ENCODE results near the gene MYL3. TPM values are rescaled to one million over a fixed set of nuclear protein-coding genes. Genes with fewer than 3 reads are reported as not detected.

MYL3 gene
- total and polyA plus RNA-seq, 2 experiments from 2014 or later, result not detected

- Histone ChIP-seq H3K9me2 (ENCODE audit: insufficient read depth) (no peaks in the 10 kb centered on the region), H2AFZ (no peak overlapping the region)
- H3K27ac Mint-ChIP-seq, result no peak overlapping the region
Observed at GRCh38 chr3:46901591-46902187, 38.4 kb upstream of the MYL3 start.

GRCh38 chr3:46901061-46901460 lies 37.8 kb upstream of the MYL3 start:
- ATAC-seq (no peak), DNase-seq (ENCODE audit: low spot score) (no peak)
- Histone ChIP-seq H4K20me1 (replicated peaks; ENCODE audit: insufficient read depth) (0 out of 2 replicates have a peak, but pooled peaks cover 3% of the 10 kb centered on the region), H3K79me2 (replicated peaks; ENCODE audit: insufficient read depth) (no peaks in the 10 kb centered on the region), H3K36me3 (ENCODE audit: insufficient read depth) (no peaks in the 10 kb centered on the region), H3K4me3 (no peak overlapping the region), H3K9me2 (ENCODE audit: insufficient read depth) (no peaks in the 10 kb centered on the region), H3K27ac (ENCODE audit: low read depth) (no peak overlapping the region), H3K4me1 (ENCODE audit: insufficient read depth) (no peaks in the 10 kb centered on the region), H3K4me2 (no peak overlapping the region), H3K27me3 (ENCODE audit: insufficient read depth) (peaks cover 17% of the 10 kb centered on the region), H3F3A (replicated peaks; ENCODE audit: low read depth) (no peaks in the 10 kb centered on the region), H2AFZ (no peak overlapping the region)
- Mint-ChIP-seq H3K36me3 (ENCODE audit: low read depth) (no peaks in the 10 kb centered on the region), H3K9me3 (no peaks in the 10 kb centered on the region), H3K4me3 (no peak overlapping the region), H3K4me1 (peaks cover 8% of the 10 kb centered on the region; the same call in 2 of the 3 replicates), H3K27ac (no peak overlapping the region), H3K27me3 (ENCODE audit: insufficient read depth, low read depth, poor library complexity) (peaks cover 23% of the 10 kb centered on the region)
- TF ChIP-seq EZH2phosphoT487 (IDR thresholded peaks at IDR 0.05; ENCODE audit: unreplicated experiment) (no peak), ZNF462 (CRISPR knock-in tag; IDR thresholded peaks at IDR 0.05) (no peak), CREB1 (CRISPR knock-in tag; IDR thresholded peaks at IDR 0.05; ENCODE audit: low read depth) (no peak), STAT1 (IDR thresholded peaks at IDR 0.05; ENCODE audit: unreplicated experiment) (no peak), ZNF331 (CRISPR knock-in tag; IDR thresholded peaks at IDR 0.05; ENCODE audit: low read depth) (no peak)

More at GRCh38 chr3:46901591-46902187, 38.4 kb upstream of the MYL3 start:
- Histone ChIP-seq H4K20me1 (replicated peaks; ENCODE audit: insufficient read depth) (0 out of 2 replicates have a peak, but pooled peaks cover 3% of the 10 kb centered on the region), H3K4me2 (no peak overlapping the region), H3K36me3 (ENCODE audit: insufficient read depth) (no peaks in the 10 kb centered on the region), H3K27ac (ENCODE audit: low read depth) (no peak overlapping the region), H3K79me2 (replicated peaks; ENCODE audit: insufficient read depth) (no peaks in the 10 kb centered on the region), H3K27me3 (ENCODE audit: insufficient read depth) (peaks cover 17% of the 10 kb centered on the region), H3K4me1 (ENCODE audit: insufficient read depth) (no peaks in the 10 kb centered on the region), H3K4me3 (no peak overlapping the region), H3F3A (replicated peaks; ENCODE audit: low read depth) (no peaks in the 10 kb centered on the region)
- no peak for ATAC-seq
- H3K9me3 Mint-ChIP-seq, result no peaks in the 10 kb centered on the region
- no peaks in the 10 kb centered on the region for H3K36me3 Mint-ChIP-seq (ENCODE audit: low read depth)
- H3K27me3 Mint-ChIP-seq (ENCODE audit: insufficient read depth, low read depth, poor library complexity), result peaks cover 23% of the 10 kb centered on the region
- DNase-seq (ENCODE audit: low spot score), result no peak
- TF ChIP-seq CTCF (conservative IDR thresholded peaks at IDR 0.05; ENCODE audit: low read depth in 2 of 2) (no peak), ETS1 (IDR thresholded peaks at IDR 0.05) (no peak), STAT1 (IDR thresholded peaks at IDR 0.05; ENCODE audit: unreplicated experiment) (no peak), ZNF114 (CRISPR knock-in tag; IDR thresholded peaks at IDR 0.05) (no peak), ZNF331 (CRISPR knock-in tag; IDR thresholded peaks at IDR 0.05; ENCODE audit: low read depth) (no peak)
- no peak overlapping the region for H3K4me3 Mint-ChIP-seq
- peaks cover 8% of the 10 kb centered on the region; the same call in 2 of the 3 replicates for H3K4me1 Mint-ChIP-seq
